B cell (primary cell): ENCODE measurements around the gene CNTF.

Source experiments
- EZH2 ChIP-seq: IDR thresholded peaks from 2 replicates; pipeline ENCODE4 v1.6.1; 2012; ENCODE audit warnings: borderline replicate concordance, low read depth, mild to moderate bottlenecking, moderate library complexity, low read length; ENCODE audit not compliant: insufficient read depth, poor library complexity, severe bottlenecking
- TF ChIP-seq, protein P1 (sequence below): fragments of 200-600 bp; IDR thresholded peaks from one replicate; pipeline ENCODE4 v1.8.0; 2022; ENCODE audit warnings: antibody characterized with exemption, mild to moderate bottlenecking

DNA sequence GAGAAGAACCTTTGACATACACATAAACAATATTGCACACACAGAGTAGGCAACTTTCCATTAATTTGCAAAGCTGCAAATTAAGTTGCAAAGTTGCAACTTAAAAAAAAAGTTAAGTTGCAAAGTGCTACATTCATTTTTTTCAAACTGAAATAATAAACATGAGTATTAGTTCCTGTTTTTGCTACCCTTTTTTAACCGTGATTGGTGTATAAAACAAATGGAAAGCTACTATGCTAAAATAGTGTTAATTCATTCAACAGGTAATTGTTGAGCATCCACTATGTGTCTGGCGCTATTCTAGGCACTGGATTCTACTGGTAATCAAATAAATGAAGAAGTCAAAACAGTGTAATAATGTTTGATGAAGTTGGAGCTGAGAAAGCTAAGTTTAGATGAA, 35.5 kb upstream of the CNTF start:
- TF ChIP-seq, protein P1, sequence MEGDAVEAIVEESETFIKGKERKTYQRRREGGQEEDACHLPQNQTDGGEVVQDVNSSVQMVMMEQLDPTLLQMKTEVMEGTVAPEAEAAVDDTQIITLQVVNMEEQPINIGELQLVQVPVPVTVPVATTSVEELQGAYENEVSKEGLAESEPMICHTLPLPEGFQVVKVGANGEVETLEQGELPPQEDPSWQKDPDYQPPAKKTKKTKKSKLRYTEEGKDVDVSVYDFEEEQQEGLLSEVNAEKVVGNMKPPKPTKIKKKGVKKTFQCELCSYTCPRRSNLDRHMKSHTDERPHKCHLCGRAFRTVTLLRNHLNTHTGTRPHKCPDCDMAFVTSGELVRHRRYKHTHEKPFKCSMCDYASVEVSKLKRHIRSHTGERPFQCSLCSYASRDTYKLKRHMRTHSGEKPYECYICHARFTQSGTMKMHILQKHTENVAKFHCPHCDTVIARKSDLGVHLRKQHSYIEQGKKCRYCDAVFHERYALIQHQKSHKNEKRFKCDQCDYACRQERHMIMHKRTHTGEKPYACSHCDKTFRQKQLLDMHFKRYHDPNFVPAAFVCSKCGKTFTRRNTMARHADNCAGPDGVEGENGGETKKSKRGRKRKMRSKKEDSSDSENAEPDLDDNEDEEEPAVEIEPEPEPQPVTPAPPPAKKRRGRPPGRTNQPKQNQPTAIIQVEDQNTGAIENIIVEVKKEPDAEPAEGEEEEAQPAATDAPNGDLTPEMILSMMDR, result no peak
- TF ChIP-seq EZH2, result no peak
